HG03045 (cell line): ENCODE results near the gene CTSO.

Source experiments
- ATAC-seq: cut with Tn5 transposase; IDR thresholded peaks from one replicate; pipeline ENCODE4 v1.9.1; 2021; ENCODE audit warnings: mild to moderate bottlenecking, moderate library complexity; ENCODE audit not compliant: unreplicated experiment

CTSO gene, protein sequence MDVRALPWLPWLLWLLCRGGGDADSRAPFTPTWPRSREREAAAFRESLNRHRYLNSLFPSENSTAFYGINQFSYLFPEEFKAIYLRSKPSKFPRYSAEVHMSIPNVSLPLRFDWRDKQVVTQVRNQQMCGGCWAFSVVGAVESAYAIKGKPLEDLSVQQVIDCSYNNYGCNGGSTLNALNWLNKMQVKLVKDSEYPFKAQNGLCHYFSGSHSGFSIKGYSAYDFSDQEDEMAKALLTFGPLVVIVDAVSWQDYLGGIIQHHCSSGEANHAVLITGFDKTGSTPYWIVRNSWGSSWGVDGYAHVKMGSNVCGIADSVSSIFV

DNA sequence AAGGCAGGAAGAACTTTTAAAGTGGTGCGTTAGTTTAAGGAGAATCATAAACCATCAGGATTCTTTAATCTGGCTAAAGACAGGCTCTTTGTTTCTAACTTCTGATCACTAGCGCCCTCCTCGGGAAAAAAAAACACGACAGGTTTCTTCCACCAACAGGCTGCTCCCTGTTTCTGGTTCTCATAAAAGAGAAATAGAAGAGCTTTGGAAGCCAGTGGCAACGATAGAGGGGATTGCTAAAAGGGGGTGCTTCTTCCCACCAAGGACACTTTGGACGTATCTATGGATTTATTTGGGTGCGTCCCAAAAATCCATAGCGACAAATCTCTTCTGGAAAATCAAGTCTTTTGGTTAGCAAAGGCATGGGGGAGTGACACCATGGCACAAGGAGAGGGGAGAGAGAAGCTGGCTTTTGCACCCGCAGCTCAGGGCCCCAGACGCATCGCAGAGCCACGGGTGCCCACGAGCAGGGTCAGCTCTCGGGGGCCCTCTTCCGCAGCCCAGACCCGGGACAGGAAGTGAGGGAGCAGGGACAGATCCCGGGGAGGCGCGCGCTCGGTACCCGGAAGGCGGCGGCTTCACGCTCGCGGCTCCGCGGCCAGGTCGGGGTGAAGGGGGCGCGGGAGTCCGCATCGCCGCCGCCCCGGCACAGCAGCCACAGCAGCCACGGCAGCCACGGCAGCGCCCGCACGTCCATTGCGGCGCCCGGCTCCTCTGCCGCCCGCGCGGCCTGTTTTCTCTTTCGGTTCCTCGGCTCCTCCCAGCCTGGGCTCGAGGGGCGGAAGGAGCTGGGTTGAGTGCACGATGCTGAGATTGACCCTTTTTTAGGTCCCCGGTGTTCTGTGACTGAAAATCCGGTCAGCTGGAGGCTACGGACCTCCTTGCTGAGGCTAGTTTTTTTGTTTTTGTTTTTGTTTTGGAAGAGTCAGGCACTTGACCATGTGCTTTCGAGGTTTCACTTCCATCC is at the start of gene CTSO:
TSS of gene CTSO (minus strand) at position 716 of the 967 bp plus-strand sequence. CDS start at position 697, 19 bp downstream.
- peak; percentile 98 for ATAC-seq

DNA sequence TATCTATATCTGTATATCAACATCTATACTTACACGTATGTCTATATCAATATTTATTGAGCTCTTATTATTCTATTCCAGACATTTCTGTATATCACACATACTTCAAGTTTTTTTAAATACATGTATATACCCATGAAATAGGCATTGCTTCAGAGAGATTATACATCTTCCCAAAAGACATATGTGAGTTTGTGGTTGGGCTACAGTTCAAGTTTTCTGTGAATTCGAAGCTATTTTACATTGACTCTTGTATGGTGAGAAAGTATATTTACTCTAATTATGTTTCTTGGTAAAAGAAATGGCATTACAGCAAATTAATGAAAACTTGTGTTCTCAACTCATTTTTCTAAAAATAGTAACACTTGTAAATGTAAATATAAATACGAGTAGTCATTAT is 46.8 kb upstream of the CTSO start:
- no peak for ATAC-seq

DNA sequence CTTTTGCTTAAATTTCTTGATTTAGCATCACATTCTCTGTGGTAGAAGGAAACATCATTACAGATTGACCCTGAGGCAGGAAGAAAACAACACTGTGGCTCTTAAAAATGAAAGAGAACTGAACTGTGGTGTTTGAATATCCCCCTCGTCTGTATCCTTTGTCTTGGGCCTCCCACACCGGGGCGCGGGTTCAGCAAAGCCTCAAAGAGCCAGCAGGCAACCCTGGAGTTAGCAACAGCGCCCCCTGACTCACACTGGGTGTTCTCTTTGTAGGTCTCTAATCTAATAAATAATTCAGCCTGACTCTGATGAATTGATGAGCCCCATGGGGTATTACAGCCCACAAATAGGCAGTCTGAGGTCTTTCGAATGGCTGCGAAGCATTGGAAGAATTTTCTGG is 46.1 kb upstream of the CTSO start:
- ATAC-seq: no peak

DNA sequence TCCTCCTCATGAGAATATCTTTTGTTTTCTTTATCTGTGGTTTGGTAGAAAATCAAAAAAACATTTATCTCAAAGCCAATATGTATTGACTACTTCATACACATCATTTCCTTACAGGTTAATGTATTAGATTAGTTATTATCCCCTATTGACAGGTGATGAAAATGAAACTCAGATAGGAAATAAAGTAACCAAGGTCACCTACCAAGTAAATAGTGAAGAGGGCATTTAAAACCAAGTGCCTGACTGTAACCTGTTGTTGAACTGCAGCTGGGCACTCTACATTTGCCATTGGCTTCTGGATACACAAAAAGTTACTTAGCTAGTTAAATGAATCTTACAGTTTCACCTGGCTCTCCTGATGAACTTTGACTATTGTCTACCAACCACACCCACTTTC is 41.4 kb upstream of the CTSO start:
- ATAC-seq: no peak

DNA sequence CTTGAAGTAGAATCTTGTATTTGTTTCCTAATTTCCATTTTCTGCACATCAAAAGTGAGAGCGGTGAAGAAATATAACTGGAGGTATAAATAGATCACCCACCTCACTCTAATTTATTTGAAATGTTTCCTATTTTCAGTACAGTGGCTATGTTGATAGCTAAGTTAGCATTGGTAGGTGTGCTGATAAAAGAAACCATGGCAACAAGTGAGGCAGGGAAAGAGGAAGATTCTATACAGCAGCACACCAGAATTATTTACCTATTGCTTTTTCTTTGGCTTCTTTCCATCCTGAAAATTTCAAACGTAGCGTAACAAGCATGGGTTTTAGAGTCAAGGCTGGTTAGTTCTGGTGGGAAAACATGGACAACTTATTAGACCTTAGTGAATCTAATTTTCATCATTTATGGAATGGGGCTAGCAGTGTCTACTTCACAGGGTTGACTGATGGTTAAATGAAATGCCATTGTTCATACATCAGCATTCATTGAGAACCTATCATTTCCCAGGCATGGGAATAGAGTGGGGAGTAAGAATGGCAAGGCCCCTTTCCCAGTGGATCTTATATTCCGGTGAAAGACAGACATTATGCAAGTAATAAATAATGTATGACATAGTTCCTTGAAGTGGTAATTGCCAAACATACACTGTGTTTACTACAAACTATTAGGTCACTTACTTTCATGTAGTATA is 30.6 kb upstream of the CTSO start:
- no peak for ATAC-seq

DNA sequence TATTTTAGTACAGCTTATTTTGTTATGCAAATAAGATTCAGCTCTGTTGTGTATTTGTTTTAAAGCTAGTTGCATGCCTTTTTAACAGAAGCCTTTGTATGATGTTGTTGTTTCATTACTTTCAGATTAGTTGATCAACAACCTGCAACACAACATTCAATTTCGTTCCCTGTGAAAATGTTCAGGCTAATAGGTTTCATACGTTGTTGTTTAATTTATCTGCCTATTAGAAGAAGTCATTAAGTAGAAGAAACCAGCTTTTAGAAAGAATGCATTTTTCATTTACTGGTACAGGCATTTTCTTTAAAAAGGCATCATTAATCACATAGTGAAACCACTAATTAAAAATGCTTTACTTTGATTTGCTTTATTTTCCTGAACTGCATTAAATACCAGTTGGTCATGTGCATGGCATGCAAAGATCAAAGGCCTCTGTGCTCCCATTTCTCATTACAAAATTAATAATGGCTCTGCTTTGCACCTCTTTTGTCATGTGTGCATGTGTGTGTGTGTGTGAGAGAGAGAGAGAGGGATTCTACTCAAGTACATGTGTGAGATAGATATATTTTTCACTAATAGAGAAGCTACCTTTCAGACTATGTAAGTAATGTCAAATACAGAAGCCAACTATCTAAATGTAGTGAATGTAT is 29.2 kb upstream of the CTSO start:
- no peak for ATAC-seq

DNA sequence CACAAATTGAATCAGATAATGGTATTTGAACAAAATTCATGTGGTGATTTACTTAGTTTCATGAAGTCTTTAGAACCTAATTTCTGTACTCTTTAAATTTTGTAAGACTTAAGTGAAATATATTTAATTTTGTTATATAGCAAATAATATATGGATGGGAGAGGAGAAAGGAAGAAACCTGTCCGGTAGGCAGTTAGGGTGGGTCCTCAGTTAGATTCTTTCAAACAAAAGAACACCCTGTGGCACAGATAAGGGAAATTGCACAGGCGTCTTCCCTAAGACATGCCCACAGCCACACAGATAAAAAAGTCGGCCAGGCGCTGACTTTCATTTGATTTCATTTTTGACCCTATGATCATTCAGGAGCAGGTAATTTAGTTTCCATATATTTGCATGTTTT is 25.1 kb upstream of the CTSO start:
- no peak for ATAC-seq

DNA sequence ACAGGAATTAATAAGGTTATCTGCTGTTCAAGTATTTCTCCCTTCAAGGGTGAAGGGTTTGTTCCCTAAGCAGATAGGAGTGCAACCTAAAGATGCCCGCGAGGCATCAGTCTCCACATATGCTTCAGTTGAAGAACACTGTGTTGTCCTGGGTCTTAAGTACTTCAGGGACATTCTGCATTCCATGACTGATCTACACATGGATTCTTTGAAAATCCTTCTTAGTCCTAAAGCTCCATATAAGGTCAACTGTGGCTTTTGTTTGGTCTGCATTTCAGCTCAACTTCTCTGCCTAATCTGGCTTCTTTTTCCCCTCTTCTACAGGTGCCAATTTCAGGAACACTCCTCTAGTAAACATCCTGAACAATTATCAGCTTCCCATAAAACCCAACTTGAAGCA is 21.8 kb upstream of the CTSO start:
- no peak for ATAC-seq

DNA sequence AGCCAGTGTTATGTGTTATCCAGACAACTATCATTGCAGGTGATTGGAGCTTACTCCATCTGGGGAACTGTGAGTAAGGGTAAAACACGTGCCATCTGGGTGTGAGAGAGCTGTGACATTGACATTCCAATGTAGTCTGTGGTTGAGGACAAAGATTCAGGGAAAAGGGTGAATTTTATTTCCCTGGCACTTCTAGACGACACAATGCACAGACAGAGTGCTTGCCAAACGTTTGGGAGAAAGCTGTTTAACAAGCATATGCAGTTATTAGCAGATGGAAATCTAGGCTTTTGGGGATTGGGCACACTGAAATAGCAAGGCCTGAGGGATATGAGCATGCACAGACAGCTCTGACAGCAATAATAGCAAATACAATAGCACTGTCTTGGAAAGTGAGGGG is 21.3 kb upstream of the CTSO start:
- no peak for ATAC-seq

DNA sequence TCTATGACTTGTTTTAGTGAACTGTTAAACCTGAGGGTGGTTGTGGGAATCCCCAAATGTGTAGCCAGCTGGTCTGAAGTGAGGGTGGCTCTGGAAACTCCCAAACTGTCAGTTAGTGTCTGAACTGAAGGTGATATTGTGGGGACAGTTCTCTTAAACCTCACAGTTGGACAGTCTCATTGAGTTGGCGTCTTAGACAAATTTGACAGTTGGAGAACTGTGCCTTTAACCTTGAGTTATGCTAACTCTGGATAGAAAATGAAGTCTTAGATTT is 20.7 kb upstream of the CTSO start:
- peak; percentile 99 for ATAC-seq

DNA sequence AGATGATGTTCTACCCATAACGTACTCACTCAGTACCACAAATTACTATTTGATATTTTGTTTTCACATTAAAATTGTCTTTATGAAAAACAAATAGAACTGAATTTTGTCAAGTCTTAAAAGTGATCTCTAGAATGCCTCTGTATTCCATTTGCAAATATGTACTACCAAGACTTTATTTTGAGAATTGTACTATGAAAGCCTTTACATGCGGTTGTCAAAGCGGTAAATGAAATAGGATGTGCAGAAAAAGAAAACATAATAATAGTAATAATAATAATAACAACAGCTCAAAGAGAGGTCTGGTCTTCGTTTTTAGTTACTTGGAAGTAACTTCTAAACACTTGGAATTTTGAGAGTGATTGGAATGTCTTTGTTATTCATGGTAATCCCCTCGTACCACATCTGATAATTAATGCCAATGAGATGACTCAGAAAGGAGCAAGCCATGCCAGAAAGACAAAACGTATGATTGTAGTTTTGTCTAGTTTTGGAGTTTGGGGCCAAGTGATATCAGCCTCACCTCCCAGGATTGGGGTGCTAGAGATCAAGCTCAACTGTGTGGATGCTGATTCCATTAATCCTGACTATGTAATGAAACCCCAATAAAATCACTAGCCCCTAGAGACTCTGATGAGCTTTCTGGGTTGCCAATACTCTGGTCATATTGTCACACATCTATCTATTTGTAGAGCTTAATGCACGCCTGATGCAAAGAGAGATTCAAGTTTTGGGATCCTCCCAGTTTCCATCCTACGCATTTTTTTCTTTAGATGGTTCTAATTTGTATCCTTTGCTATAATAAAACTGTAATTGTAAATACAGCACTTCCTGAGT is 20.2 kb upstream of the CTSO start:
- peak; percentile 26 for ATAC-seq

DNA sequence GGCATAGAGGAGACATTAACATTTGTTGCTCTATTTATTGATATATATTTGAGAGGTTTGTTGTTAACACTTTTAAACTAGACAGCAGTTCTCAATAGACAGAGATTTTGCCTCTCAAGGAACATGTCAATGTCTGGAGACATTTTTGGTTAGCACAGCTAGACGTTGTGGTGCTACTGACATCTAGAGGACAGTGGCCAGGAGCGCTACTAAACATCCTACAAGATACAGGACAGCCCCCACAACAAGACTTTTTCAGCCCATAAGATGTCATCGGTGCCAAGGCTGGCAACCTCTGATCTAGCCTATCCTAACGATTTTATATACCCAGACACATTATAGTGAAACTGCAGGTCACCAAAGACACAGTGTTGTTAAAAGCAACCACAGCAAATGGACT is 18.4 kb upstream of the CTSO start:
- peak; percentile 42 for ATAC-seq

DNA sequence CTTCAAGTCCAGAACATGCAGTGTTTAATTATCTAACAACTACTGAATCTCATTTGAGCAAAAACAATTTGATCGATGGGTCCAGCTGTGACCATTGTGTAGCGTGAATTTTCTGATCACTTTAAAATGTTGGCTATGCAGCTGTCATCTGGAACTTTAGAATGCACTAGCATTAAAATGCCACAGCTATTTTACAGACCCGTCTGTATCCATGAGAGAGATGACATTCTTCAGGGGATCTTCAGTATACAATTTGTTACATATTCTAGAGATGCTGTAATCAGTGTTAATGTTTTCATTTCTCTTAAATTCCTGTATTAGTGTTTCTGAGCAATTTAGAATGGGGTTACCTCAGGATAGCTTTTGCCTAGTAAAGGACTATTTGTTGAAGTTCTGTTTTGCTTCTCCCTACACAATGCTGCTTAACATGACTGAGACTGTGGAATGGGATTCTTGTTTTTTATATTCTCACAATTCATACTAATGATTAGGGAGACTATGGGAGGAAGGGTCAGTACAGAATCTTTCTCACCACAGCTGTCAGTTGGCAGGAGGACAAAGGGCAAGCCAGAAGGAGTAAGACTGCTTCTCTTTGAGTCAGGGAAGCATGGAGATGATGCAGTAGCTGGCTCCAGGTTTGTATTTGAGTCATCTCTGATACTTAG is 13.2 kb upstream of the CTSO start:
- no peak for ATAC-seq

DNA sequence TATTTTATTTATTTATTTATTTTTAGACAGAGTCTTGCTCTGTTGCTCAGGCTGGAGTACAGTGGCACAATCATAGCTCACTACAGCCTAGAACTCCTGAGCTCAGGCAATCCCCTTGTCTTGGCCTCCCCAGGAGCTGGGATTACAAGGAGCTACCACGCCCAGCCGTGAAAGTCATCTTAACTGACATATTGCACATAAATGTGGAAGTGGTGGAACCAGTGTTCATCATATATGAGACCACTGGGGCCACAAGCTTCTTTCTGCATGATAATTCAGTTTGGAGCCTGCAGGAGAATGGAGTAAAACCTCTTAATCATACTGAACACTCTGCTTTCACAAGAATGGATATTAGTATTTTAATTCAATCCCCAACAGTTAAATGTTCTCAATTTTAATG is 12.5 kb upstream of the CTSO start:
- ATAC-seq: no peak

DNA sequence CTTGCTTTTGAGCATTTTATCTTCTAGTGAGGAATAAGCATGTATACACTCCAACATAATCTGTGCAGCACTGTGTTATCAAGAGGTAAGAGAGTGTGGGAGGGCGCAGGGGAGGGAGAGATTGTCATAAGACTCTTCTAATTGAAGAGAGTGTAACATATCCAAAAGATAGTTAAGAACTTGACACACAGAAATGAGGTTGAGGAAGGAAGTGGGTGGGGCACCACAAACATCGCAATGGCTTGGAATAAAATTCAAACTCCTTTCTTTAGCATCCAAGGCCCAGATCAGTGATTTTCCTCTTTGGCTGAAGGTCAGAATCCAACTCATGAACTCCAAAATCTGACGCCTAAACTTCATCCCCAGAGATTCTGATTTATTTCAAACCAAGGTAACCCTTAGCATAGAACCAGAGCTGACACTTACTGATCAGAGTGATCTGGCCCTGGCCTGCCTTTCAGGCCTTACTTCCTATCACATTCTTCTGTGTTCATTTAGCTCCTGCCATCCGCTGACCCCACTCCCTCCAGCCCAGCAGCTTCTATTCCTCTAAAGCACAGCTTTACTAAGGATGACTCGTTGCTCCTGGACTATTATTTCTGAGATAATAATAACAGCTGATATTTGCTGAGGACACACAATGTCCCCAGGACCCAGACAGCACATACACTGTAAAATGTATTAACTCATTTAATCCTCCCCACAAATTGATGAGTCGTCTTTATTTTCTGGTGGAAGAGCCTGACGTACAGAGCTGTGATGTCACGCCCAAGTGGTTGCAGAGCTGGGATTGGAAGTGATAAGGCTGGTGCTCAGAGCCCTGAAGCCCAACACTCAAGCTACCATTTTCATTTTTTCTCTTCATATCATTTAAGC is 10.6 kb upstream of the CTSO start:
- ATAC-seq: no peak

DNA sequence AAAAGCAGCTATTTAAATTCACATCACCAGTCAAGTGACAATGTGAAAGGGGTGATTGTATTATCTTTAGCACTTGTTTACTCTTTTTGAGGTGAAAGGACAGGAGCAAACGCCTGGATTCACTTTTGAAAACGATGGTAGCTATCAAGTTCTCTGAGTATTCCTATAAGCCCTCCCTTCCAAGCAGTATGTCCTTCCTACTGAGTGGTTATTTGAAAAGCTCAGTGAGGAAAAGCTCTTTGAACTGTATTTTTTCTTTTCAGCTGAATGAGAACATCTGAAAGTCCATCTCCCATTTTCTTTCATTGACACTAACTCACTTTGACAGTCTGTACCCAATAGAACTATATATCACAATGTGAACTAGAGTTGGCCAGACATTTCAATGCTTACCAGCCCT is 9.1 kb upstream of the CTSO start:
- ATAC-seq: no peak

DNA sequence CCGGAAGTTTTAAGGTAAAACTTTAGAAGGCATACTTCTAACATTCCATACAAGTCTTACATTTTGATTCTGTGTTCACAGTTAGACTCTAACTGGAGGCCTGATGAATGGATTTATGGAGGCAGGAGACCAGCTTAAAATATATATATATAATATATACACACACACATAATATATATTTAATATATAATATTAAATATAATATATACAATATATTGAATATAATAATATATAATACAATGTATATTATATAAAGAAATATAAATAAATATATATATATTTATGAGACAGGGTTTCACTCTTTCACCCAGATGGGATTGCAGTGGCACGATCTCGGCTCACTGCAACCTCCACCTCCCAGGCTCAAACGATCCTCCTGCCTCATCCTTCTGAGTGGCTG is 7.9 kb upstream of the CTSO start:
- no peak for ATAC-seq

DNA sequence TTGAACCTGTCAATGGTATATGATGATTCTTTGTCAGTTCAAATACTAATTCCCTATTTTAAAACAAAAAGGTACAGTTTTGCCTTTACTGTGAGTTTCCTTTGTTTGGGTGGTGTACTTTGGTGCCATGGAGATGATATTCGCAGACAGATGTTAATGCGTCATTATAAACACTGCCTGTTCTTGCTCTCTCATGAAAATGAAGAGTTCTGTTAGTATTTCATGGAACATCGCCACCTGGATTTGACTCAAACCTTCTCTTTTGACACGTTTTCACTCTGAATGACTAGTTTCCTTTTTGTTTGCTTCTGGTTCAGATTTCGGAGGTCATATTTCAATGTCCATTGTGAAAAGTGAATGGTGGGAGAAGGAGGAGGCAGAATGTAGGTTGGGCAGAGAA is 6.9 kb upstream of the CTSO start:
- no peak for ATAC-seq

DNA sequence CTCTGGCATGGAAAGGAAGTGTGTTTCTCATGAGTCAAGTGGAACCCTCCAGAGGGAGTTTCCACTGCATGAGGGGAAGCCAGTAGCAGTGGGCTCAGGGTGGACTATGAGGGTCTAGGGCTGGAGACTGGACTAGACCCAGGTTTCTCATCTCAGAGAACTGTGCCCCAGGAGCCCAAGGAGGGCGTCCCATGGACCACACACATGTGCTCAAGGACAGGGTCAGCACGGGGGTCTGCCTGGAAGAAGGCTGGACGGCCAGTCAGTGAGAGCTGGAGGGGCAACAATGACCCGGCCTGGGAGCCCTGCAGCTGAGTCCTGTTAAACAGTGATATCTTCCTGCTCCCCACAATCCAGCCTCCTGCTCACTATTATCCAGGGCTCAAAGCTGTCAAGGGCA is 5.8 kb upstream of the CTSO start:
- ATAC-seq: no peak
